Neural cell (in vitro differentiated cells): ENCODE measurements around the gene ERN2. TPM values are rescaled to one million over a fixed set of nuclear protein-coding genes. Genes with fewer than 3 reads are reported as not detected.

ENCODE experiments used
- H2AFZ ChIP-seq: fragments of 200-600, 300-800 bp; sonication (generic), shearing (Covaris generic); 2 replicates; pipeline ENCODE4 v1.6.0; 2014; ENCODE audit warnings: low read depth, mild to moderate bottlenecking, antibody characterized with exemption, low read length, moderate library complexity
- H3F3A ChIP-seq: fragments of 200-600 bp; shearing (Covaris generic); 2 replicates; pipeline ENCODE4 v1.6.1; 2016; ENCODE audit warnings: mild to moderate bottlenecking, moderate library complexity, mixed read lengths, antibody characterized with exemption, low read length; ENCODE audit not compliant: insufficient read depth, poor library complexity, severe bottlenecking
- H3K27ac ChIP-seq: fragments of 200-600, 300-800 bp; sonication (generic), shearing (Covaris generic); 2 replicates; pipeline ENCODE4 v1.5.1; 2014; ENCODE audit warnings: mild to moderate bottlenecking, low read length, moderate library complexity
- H3K27me3 ChIP-seq: fragments of 300-800, 200-600 bp; sonication (generic), shearing (Covaris generic); 2 replicates; pipeline ENCODE4 v1.6.0; 2014; ENCODE audit warnings: mild to moderate bottlenecking, low read depth, low read length, moderate library complexity; ENCODE audit not compliant: insufficient read depth
- H3K36me3 ChIP-seq: fragments of 300-800, 200-600 bp; sonication (generic), shearing (Covaris generic); 2 replicates; pipeline ENCODE4 v1.5.1; 2014; ENCODE audit warnings: mild to moderate bottlenecking, antibody characterized with exemption, low read length, moderate library complexity; ENCODE audit not compliant: insufficient read depth
- H3K4me2 ChIP-seq: fragments of 300-800, 200-600 bp; sonication (generic), shearing (Covaris generic); 2 replicates; pipeline ENCODE4 v1.6.0; 2014; ENCODE audit warnings: mild to moderate bottlenecking, low read length
- H3K4me3 ChIP-seq: fragments of 300-800, 200-600 bp; sonication (generic), shearing (Covaris generic); 2 replicates; pipeline ENCODE4 v1.5.1; 2014; ENCODE audit warnings: mild to moderate bottlenecking, low read length, moderate library complexity
- H3K79me2 ChIP-seq: fragments of 200-600 bp; shearing (Covaris generic); replicated peaks from 2 replicates; pipeline ENCODE4 v1.6.0; 2014; ENCODE audit warnings: mild to moderate bottlenecking, low read length, moderate library complexity; ENCODE audit not compliant: insufficient read depth
- H3K9ac ChIP-seq: fragments of 300-800, 200-600 bp; sonication (generic), shearing (Covaris generic); 2 replicates; pipeline ENCODE4 v1.6.1; 2016; ENCODE audit warnings: mild to moderate bottlenecking, low read length, mixed read lengths
- H3K9me2 ChIP-seq: fragments of 200-600 bp; shearing (Covaris generic); 2 replicates; pipeline ENCODE4 v1.6.1; 2016; ENCODE audit warnings: mild to moderate bottlenecking, low read length, mixed read lengths; ENCODE audit not compliant: insufficient read depth
- H3K9me3 ChIP-seq: fragments of 200-600, 300-800 bp; sonication (generic), shearing (Covaris generic); 2 replicates; pipeline ENCODE4 v1.6.1; 2016; ENCODE audit warnings: mild to moderate bottlenecking, mixed run types, low read length, moderate library complexity, mixed read lengths
- H4K20me1 ChIP-seq: fragments of 200-600 bp; shearing (Covaris generic); 2 replicates; pipeline ENCODE4 v1.6.1; 2016; ENCODE audit warnings: mild to moderate bottlenecking, mixed run types; ENCODE audit not compliant: insufficient read depth
- CTCF ChIP-seq: fragments of 450-650 bp; IDR thresholded peaks from 2 replicates; pipeline ENCODE4 v1.5.1; 2014; ENCODE audit warnings: antibody characterized with exemption, mild to moderate bottlenecking, moderate library complexity; ENCODE audit not compliant: poor library complexity, severe bottlenecking
- EP300 ChIP-seq: fragments of 450-650 bp; conservative IDR thresholded peaks from 2 replicates; pipeline ENCODE4 v1.6.1; 2014; ENCODE audit warnings: antibody characterized with exemption, mild to moderate bottlenecking, moderate library complexity; ENCODE audit not compliant: poor library complexity, severe bottlenecking
- EZH2 ChIP-seq: fragments of 200-600, 300-800 bp; shearing (Covaris generic), sonication (generic); IDR thresholded peaks from 2 replicates; pipeline ENCODE4 v1.6.1; 2014; ENCODE audit warnings: antibody characterized with exemption, low read length, borderline replicate concordance, mild to moderate bottlenecking; ENCODE audit not compliant: insufficient read depth, poor library complexity, severe bottlenecking
- MXI1 ChIP-seq: fragments of 450-650 bp; conservative IDR thresholded peaks from 2 replicates; pipeline ENCODE4 v1.6.1; 2014; ENCODE audit warnings: antibody characterized with exemption, mild to moderate bottlenecking; ENCODE audit not compliant: poor library complexity, severe bottlenecking
- POLR2AphosphoS5 ChIP-seq: IDR thresholded peaks from 2 replicates; pipeline ENCODE4 v1.6.1; 2012
- RAD21 ChIP-seq: fragments of 450-650 bp; conservative IDR thresholded peaks from 2 replicates; pipeline ENCODE4 v1.6.1; 2014; ENCODE audit warnings: antibody characterized with exemption, mild to moderate bottlenecking, moderate library complexity
- REST ChIP-seq: IDR thresholded peaks from 2 replicates; pipeline ENCODE4 v1.6.1; 2012; ENCODE audit warnings: borderline replicate concordance
- SMC3 ChIP-seq: fragments of 450-650 bp; conservative IDR thresholded peaks from 2 replicates; pipeline ENCODE4 v1.6.1; 2014; ENCODE audit warnings: antibody characterized with exemption, mild to moderate bottlenecking, moderate library complexity; ENCODE audit not compliant: poor library complexity
- TAF1 ChIP-seq: IDR thresholded peaks from 2 replicates; pipeline ENCODE4 v1.6.1; 2012; ENCODE audit warnings: low read depth
- polyA plus RNA-seq: library from polyadenylated mRNA; depleted of rRNA; stranded (reverse); fragments of >200 nt; gene quantifications from 2 replicates; pipeline ENCODE4 v1.2.3, GENCODE V29; 2014

Gene ERN2
- polyA plus RNA-seq, 1 donor from 2014 or later, result not detected

GRCh38 chr16:23709536-23709935, 3.5 kb downstream of the ERN2 start:
- Histone ChIP-seq H3K9me3 (no peaks in the 10 kb centered on the region), H3K27me3 (peaks cover 24% of the 10 kb centered on the region), H3K79me2 (no peaks in the 10 kb centered on the region), H4K20me1 (no peaks in the 10 kb centered on the region), H3K9me2 (no peaks in the 10 kb centered on the region), H3K4me2 (no peak overlapping the region), H3K36me3 (no peaks in the 10 kb centered on the region), H3K4me3 (no peak overlapping the region), H3K9ac (no peak overlapping the region), H3K27ac (no peak overlapping the region), H2AFZ (no peak overlapping the region), H3F3A (no peaks in the 10 kb centered on the region)
- no peak for TF ChIP-seq TAF1
- no peak for TF ChIP-seq REST
- TF ChIP-seq EP300, result no peak
- TF ChIP-seq POLR2AphosphoS5, result no peak
- TF ChIP-seq CTCF, result no peak

GRCh38 chr16:23706439-23706838, 6.6 kb downstream of the ERN2 start:
- no peaks in the 10 kb centered on the region for H3K36me3 ChIP-seq
- H3K4me2 ChIP-seq, result no peak overlapping the region
- no peak overlapping the region for H3K4me3 ChIP-seq
- no peak overlapping the region for H2AFZ ChIP-seq
- no peaks in the 10 kb centered on the region for H3K27me3 ChIP-seq
- H3K9me2 ChIP-seq, result no peaks in the 10 kb centered on the region
- no peaks in the 10 kb centered on the region for H3F3A ChIP-seq
- no peaks in the 10 kb centered on the region for H3K9me3 ChIP-seq
- no peak for TF ChIP-seq TAF1
- no peak for TF ChIP-seq MXI1
- TF ChIP-seq EZH2, result no peak
- no peak for TF ChIP-seq EP300
- no peak for TF ChIP-seq CTCF
- no peak for TF ChIP-seq SMC3
- no peak for TF ChIP-seq REST
- TF ChIP-seq RAD21, result no peak
- TF ChIP-seq POLR2AphosphoS5, result no peak
- H3K79me2 ChIP-seq, result no peaks in the 10 kb centered on the region
- no peak overlapping the region for H3K9ac ChIP-seq
- H4K20me1 ChIP-seq, result no peaks in the 10 kb centered on the region
- no peak overlapping the region for H3K27ac ChIP-seq
